NCI-H2171 treated with DMSO at 0.1 percent for 48 hours (cell line): ENCODE results near the gene CCDC141.
"Not testable (repeated sequence)": the region's sequence is repeated elsewhere in the genome, so short reads cannot be mapped to it uniquely, and the experiment has no call there.

ENCODE experiments used
- DNase-seq: peaks from one replicate; lab custom pipeline; 2025; lab: John Stamatoyannopoulos, UW

Gene CCDC141, protein sequence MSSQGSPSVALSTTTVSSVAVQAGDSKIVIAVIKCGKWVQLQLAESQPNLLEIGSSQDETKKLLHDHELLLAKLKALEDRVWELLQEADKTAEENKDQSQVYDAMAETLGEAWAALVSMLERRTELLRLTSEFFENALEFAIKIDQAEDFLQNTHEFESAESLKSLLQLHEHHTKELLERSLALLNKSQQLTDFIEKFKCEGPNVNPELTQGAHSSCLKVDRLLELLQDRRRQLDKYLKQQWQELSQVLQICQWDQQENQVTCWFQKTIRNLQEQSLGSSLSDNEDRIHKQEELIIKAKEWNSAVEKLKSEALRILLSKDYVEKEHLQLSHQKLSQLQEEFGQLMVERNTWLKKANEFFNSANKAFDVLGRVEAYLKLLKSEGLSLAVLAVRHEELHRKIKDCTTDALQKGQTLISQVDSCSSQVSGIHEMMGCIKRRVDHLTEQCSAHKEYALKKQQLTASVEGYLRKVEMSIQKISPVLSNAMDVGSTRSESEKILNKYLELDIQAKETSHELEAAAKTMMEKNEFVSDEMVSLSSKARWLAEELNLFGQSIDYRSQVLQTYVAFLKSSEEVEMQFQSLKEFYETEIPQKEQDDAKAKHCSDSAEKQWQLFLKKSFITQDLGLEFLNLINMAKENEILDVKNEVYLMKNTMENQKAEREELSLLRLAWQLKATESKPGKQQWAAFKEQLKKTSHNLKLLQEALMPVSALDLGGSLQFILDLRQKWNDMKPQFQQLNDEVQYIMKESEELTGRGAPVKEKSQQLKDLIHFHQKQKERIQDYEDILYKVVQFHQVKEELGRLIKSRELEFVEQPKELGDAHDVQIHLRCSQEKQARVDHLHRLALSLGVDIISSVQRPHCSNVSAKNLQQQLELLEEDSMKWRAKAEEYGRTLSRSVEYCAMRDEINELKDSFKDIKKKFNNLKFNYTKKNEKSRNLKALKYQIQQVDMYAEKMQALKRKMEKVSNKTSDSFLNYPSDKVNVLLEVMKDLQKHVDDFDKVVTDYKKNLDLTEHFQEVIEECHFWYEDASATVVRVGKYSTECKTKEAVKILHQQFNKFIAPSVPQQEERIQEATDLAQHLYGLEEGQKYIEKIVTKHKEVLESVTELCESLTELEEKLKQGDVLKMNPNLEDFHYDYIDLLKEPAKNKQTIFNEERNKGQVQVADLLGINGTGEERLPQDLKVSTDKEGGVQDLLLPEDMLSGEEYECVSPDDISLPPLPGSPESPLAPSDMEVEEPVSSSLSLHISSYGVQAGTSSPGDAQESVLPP (N-terminal part only)

DNA sequence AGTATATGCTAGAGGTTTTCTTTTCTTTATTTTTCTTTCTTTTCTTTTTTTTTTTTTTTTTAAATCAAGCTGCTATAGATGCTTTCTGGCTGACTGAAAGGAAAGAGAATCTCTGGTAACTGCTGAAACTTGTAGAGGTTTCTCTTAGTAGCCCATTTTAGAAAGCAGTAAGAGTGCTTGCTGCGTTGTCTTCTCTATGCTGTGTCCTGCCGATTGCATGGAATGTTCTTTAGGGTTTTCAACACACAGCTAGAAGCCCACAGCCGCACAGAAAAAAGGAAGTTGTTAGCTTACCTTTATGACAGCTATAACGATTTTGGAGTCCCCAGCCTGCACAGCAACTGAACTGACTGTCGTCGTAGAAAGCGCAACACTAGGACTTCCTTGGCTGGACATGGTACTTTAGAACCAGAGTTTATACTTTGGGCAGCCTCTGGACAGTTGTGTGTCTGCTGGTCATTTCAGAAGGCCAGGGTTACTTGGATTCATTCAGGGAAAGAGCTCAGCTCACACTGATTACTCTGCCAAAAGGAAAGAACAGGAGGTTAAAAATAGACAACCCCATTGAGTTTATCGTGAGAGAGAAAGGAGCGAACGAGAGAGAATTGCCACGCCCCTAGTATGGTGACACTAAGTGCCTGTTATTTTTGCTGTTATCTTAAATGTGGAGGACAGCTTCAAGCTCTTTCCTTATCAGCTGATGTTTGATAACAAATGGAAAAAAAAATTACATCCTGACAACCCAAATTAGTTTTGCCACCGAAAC lies at the start of gene CCDC141:
Gene CCDC141, minus strand, starts transcription at position 592 of the 766 bp plus-strand sequence. Its CDS starts 196 bp downstream, at position 396.
- no peak for DNase-seq

DNA sequence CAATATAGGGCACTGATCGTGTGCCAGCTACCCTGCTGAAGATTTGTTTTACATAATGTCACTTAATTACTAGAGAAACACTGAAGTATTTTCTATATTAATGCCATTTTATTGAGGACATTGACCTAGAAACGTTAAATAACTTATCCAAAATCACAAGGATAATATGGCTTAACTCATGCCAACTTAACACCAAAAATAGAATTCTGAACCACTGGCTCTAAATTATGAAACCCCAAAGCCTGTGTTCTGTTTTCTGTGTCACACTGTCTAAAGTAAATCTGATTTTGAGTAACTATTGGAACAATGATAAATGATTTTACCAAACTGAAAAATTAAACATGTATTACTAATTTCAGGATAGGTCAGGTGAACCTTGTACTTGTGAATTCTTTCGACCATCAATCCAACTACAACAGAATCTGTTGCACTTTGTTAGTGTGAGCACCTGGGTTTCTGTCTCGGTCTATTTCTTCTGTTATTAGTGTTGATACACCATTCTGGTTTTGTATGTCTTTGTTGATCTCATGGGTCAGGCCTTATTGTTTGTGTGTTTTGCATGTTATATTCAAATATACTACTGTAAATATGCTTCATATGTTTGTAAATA lies 48.2 kb upstream of the CCDC141 start:
- DNase-seq, result no peak

DNA sequence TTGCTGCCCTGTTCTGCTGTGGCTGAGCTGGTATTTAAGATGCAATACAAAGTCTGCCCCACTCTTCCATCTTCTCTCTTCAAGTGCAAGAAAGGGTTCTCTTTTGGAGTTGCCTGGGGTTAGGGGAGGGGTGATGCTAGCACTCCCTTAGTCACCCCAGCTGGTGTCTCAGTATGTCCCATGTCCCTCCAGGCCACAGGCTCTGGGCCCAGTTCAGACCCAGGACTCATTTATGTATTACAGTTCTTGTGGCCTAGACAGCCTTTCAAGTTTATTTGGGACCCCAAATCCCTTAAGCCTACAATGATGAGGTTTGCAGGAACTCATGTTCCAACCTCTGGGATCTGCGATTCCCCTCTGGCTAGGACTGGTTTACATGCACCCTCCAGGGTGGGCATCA lies 47.2 kb upstream of the CCDC141 start:
- DNase-seq, result no peak

DNA sequence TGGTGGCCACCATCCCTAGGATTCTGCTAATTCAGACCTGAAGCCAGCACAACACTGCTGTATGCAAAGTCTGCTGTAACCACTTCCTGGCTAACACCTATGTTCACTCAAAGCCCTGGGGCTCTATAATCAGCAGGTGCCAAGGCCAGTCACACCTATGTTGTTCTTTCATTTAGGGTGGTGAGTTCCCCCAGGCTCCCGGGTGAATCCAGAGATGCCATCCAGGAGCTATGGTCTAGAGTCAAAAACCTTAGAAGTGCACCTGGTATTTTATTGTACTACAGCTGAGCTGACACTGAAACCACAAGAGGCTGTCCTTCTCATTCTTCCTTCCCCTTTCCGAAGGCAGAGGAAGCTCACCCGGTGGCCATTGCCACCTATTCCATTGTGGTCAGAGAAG lies 46.2 kb upstream of the CCDC141 start:
- DNase-seq, result no peak

DNA sequence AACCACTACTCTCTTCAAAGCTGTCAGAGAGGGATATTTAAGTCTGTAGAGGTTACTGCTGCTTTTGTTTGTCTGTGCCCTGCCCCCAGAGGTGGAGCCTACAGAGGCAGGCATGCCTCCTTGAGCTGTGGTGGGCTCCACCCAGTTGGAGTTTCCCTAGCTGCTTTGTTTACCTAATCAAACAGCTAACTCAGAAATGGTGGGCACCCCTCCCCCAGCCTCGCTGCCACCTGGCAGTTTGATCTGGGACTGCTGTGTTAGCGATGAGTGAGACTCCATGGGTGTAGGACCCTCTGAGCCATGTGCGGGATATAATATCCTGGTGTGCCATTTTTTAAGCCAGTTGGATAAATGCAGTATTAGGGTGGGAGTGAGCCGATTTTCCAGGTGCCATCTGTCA lies 43.0 kb upstream of the CCDC141 start:
- DNase-seq, result peak; percentile 12

DNA sequence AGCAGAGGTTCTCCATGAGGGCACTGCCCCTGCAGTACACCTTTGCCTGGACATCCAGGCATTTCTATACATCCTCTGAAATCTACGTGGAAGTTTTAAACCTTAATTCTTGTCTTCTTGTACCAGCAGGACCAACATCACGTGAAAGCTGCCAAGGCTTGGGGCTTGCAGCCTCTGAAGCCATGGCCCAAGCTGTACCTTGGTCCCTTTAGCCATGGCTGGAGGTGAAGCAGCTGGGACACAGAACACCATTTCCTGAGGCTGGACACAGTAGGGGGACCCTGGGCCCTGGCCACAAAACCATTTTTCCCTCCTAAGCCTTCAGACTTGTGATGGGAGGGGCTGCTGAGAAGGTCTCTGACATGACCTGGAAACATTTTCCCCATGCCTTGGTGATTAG lies 32.8 kb upstream of the CCDC141 start:
- DNase-seq, result no peak

DNA sequence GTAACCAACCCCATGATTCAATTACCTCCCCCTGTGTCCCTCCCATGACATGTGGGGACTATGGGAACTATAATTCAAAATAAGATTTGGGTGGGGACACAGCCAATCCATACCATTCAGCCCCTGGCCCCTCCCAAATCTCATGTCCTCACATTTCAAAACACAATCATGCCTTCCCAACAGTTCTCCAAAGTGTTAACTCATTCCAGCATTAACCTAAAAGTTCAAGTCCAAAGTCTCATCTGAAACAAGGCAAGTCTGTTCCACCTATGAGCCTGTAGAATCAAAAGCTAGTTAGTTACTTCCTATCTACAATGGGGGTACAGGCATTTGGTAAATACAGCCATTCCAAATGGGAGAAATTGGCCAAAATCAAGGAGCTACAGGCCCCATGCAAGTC lies 32.0 kb upstream of the CCDC141 start:
- no peak for DNase-seq

DNA sequence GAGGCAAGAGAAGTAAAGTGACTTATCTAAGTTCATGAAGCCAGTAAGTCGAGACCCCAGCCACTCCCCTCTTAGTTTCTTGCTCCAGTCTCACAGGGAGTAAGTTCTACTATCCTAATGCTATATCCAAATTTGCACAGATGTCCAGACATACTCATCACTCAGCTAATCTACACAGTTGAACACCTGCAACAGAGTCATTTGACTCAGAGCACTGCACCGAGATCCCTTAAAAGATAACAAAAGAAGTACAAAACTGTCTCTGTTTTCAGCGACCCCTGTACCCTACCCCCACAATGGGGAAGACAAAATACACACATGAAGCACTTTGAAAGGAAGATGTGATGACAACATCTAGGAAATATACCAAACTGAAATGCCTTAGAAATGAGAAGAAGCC lies 22.6 kb upstream of the CCDC141 start:
- no peak for DNase-seq

DNA sequence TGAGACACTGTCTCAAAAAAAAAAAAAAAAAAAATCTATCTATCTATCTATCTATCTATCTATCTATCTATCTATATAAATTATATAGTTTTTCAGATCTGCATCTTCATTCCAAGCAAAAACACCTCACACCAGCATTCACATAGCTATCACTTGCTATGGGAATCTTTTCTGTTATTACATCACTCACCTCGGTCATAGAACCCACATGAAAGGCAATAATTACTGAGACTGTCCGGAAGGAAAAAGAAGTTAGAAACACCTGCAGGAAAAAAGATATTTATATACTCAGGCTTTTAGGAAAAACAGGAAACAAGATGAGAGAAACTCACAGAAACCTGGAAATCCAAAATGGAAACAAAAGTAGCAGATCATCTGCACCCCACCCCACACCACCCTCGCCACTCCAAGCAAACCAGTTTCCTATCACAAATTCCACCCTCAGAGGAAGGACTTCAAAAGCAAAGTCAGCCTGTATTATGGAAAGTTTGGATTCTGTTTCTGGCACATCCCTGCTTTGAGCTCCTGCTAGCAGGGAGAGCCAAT lies 21.9 kb upstream of the CCDC141 start:
- DNase-seq, result no peak

DNA sequence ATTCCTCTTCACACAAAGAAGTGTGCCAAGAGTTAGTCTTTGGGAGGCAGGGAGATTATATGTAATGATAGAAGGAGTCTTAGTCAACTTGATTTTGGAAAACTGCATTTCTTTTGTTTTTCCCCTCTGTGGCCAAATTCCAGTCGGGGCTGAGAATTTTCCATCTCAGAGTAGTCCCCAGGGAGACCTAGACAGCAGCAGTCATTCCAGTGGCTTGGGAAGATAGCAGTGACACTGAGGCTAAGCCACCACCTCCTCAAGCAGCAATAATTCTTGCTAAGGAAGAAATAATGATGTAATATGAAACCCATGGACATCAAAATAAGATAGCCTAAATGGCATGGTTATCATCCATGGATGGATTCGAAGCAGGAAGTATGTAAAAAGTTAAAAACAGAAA lies 21.0 kb upstream of the CCDC141 start:
- no peak for DNase-seq

DNA sequence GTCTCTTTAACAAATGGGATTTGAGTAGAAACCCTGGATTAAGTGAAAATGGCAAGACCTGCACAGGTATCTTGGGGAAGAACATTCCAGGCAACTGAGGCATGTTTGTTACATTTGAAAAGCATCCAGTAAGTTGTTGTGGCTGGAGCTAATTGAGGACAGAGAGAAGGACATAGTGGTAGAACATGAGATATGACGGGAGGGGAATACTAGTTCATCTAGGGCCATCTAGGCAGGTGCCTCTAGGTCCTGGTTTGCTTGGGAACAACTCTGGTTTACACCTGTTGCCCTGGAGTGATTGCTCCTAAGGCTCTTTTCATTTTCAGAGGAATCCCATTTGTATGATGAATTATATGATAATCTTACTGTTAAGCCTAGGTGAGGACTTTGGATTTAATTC lies 19.7 kb upstream of the CCDC141 start:
- no peak for DNase-seq

DNA sequence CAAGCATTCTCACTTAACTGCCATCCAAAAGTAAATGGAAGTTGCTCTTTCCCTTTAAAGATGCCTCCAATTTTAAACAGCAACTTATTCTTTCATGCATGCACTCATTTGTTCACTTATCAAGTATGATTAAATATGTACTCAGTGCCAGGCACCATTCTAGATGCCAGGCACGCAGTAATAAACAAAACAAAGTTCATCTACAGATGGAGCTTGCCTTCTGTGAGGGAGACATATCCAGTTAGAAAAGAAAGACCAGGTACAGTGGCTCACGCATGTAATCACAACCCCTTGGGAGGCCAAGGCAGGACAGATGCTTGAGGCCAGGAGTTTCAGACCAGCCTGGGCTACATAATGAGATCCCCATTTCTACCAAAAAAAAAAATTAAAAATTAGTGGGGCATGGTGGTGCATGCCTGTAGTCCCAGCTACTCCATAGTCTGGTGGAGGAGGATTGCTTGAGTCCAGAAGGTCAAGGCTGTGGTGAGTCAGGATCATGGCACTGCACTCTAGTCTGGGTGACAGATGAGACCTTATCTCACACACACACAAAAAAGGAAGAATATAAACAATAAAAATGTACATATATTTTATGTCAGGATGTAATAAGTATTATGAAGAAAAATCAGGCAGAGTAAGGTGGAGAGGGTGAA lies 19.2 kb upstream of the CCDC141 start:
- DNase-seq, result no peak

DNA sequence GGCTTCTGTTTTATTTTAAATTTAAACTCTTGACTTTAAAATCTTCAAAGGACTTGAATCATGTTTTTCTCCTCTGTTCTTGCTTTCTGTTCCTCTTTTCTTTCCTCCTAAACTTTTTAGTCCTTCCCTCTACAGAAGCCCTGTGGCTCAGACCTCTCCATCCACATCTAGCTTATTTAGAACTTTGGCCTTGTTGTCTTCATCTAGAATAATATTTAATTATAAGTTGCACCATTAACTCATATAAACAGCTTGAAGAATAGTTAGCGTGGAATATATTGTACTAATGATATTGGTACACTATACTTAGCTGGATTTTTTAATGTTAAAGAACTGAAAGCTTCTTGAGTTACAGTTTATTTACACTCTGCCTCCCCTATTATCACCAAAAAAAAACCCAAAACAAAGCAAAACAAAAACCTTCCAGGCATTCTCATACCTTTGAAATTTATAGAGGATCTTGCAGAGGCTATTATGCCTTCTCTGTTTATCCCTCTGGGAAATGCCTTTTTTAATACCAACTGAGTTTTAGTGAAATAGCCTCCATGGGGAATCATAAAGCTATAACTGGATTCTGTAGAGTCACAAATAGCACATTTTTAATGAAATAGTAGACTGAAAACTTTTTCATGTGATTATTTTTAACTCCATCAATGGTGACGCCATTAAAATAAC lies 9.2 kb upstream of the CCDC141 start:
- DNase-seq, result no peak

DNA sequence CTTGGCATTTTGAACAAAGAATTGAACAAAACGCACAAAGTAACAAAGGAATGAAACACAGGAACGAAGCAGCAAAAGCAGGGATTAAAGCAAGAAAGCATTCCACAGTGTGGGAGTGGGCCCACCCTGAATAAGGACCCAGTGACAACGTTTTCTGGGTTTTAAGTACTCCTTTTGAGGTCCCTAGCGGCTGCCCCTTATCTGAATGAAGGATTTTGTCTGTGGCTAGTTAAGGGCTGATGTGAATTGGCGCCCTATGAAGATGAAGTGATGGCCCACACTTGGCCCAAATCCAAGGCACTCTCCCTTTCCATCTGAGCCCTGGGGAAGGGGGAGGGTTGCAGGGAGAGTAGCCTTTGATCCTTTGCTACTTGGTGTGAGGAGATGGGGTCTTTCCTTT lies 7.8 kb upstream of the CCDC141 start:
- DNase-seq, result no peak

DNA sequence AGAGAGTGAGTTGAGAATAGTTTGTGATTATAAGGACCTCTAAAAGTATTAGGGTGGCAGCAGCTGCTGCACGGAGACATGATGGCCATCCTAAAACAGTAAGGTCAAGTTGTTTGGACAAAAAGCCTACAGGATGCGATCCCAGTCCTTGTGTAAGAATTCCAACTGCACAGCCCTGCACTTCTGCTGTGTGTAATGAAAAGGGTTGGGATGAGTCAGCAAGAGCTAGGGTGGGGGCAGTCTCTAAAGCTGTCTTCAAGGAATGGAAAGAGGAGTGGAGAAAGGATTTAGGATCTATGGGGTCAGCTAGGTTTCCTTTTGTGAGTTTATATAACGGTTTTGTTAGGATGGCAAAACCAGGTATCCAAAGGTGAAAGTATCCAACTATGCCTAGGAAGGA lies 3.6 kb upstream of the CCDC141 start:
- DNase-seq, result not testable (repeated sequence)

DNA sequence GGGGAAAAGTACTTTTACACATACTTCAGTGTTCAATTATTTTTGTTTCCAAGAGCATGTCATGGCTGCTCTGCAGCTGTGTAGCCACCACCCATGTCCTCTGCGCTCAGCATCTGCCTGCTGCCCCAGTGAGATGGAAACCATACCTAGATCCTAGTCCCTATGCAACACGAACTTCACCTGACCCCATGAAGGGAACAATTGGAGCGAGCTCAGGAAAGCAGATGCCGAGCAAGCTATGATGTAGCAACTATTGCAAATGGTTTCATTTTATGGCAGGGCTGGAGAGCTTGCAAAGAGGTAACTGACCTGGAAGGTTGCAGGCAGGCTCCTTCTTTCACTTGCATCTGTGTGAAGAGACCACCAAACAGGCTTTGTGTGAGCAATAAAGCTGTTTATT lies 1.3 kb upstream of the CCDC141 start:
- no peak for DNase-seq

DNA sequence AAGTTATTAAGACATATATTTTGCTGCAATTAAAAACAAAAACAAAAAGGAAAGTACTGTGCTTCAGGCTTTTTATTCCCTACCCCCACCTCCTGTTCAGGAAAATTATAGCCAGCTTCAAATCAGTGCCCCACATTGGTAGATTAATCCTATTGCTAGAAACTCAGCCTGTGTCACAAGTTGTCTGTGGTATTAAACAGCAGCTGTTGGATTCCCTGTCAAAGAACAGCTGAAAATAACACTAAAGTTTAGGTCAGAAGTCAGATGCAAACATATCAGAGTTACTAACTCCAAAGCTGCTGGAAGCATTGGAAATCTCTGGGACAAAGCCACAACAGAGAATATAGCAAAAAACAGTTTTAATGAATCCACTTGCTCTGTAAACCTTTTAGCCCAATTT lies 818 bp upstream of the CCDC141 start:
- DNase-seq, result no peak

DNA sequence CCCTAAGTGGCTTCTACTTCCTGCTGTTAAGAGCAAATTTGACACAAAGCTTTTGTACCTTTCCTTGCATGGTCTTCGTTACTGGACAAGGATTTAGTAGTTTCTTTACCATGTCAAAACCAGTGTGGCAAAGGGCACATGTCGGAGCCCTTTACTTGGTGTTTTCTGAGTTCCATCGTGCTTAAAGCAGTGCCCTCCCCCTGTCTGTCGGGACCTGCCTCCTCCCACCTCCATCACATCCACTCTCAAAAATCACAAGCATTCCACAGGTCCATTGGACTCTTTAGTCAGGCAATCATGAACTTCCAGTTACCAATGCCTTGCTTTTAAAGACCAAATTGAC lies 763 bp downstream of the CCDC141 start:
- DNase-seq, result no peak

DNA sequence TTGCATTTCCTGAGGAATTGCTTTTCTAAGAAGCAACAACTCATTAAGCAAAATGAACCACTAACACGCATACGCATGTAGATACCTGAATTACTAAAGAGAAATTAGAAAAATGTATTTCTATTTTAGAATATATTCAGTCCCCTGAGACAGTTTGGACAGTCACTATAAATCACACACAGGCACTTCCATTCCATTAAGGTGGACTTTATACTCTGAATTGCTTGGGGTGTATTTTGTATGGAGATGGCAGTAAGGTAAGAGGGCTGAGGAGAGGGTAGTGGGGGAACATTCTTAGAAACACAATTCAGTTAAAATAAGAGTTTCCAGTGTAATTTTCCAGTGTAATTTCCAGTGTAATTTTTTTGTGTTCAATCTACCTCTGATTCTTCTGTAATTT lies 1.8 kb downstream of the CCDC141 start:
- no peak for DNase-seq

DNA sequence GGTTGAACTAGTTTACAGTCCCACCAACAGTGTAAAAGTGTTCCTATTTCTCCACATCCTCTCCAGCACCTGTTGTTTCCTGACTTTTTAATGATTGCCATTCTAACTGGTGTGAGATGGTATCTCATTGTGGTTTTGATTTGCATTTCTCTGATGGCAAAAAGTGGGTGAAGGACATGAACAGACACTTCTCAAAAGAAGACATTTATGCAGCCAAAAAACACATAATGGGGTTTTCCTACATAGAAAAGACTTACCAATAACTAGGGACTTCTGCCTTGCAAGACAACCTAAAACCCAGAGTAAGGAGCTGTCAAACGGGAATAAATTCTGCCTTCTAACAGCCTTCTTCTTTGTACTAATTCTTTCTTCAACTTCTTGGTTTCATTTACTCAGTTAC lies 4.3 kb downstream of the CCDC141 start:
- DNase-seq, result not testable (repeated sequence)
